Dedifferentiated amniotic fluid mesenchymal stem cell (primary cell): Measurements from ENCODE around the gene PTPRQ.
"Not testable (repeated sequence)": the region's sequence is repeated elsewhere in the genome, so short reads cannot be mapped to it uniquely, and the experiment has no call there.

Experiments used
- DNase-seq: peaks from one replicate; pipeline ENCODE4 v3.0.0-alpha.2; 2016; ENCODE audit errors: extremely low spot score

The PTPRQ gene

GRCh38 chr12:80443974-80444666 lies at the start of gene PTPRQ:
TSS of gene PTPRQ (plus strand) at chr12:80444235. CDS start at chr12:80444346, 111 bp downstream.
- no peak for DNase-seq

GRCh38 chr12:80400571-80400991 lies 43.5 kb upstream of the PTPRQ start:
- no peak for DNase-seq

GRCh38 chr12:80401191-80401590 lies 42.8 kb upstream of the PTPRQ start:
- DNase-seq: no peak

GRCh38 chr12:80404629-80405028 lies 39.4 kb upstream of the PTPRQ start:
- no peak for DNase-seq

GRCh38 chr12:80406253-80406652 lies 37.8 kb upstream of the PTPRQ start:
- no peak for DNase-seq

GRCh38 chr12:80411787-80412186 lies 32.2 kb upstream of the PTPRQ start:
- no peak for DNase-seq

- DNase-seq: peak; percentile 72
These were observed 31.6 kb upstream of the PTPRQ start for GRCh38 chr12:80412343-80412953.

GRCh38 chr12:80413462-80413861 lies 30.6 kb upstream of the PTPRQ start:
- DNase-seq: no peak

- DNase-seq: no peak
These were observed 28.6 kb upstream of the PTPRQ start for GRCh38 chr12:80415466-80415865.

GRCh38 chr12:80419644-80420043 lies 24.4 kb upstream of the PTPRQ start:
- DNase-seq: peak; percentile 58

- no peak for DNase-seq
These were observed 24.0 kb upstream of the PTPRQ start for GRCh38 chr12:80420075-80420474.

GRCh38 chr12:80422550-80422949 lies 21.5 kb upstream of the PTPRQ start:
- DNase-seq: peak; percentile 88

GRCh38 chr12:80432061-80432460 lies 12.0 kb upstream of the PTPRQ start:
- no peak for DNase-seq

GRCh38 chr12:80441921-80442320 lies 2.1 kb upstream of the PTPRQ start:
- DNase-seq: no peak

- no peak for DNase-seq
These were observed 1.4 kb upstream of the PTPRQ start for GRCh38 chr12:80442426-80443222.

- DNase-seq: peak; percentile 71
These were observed 1.2 kb downstream of the PTPRQ start for GRCh38 chr12:80445083-80445793.

- no peak for DNase-seq
These were observed 12.5 kb downstream of the PTPRQ start for GRCh38 chr12:80456513-80456912.

GRCh38 chr12:80460972-80461371 lies 16.9 kb downstream of the PTPRQ start:
- DNase-seq: no peak

- not testable (repeated sequence) for DNase-seq
These were observed 17.8 kb downstream of the PTPRQ start for GRCh38 chr12:80461851-80462250.

GRCh38 chr12:80469681-80470080 lies 25.6 kb downstream of the PTPRQ start:
- DNase-seq: no peak

- no peak for DNase-seq
These were observed 26.4 kb downstream of the PTPRQ start for GRCh38 chr12:80470403-80470802.

- no peak for DNase-seq
These were observed 28.2 kb downstream of the PTPRQ start for GRCh38 chr12:80472236-80472635.
